ENCODE data around the gene LZIC. TPM values are rescaled to one million over a fixed set of nuclear protein-coding genes. Genes with fewer than 3 reads are reported as not detected.

LZIC gene
- total and polyA plus RNA-seq, 9 of the 15 experiments (the other 6 are each of a cell fraction or from before 2014, with no cell fraction given), result 32.9 to 109 (median 61.7) TPM

GRCh38 chr1:9929431-9930385 is 13.5 kb downstream of the LZIC start (continued):
- TF ChIP-seq RREB1 (CRISPR knock-in tag; IDR thresholded peaks at IDR 0.05) (no peak), RBFOX2 (IDR thresholded peaks at IDR 0.05; ENCODE audit: low read depth, low read length) (peak; percentile 53; the same call in 1 of the 2 replicates), SIRT6 (IDR thresholded peaks at IDR 0.05; ENCODE audit: low read depth, low read length) (no peak), TFE3 (CRISPR knock-in tag; IDR thresholded peaks at IDR 0.05) (no peak), C11orf30 (IDR thresholded peaks at IDR 0.05; ENCODE audit: low read depth) (peak; percentile 66), KDM4B (IDR thresholded peaks at IDR 0.05; ENCODE audit: borderline replicate concordance in 2 of 2, low read depth in 1 of 2) (no peak), ATF3 (IDR thresholded peaks at IDR 0.05) (peak; percentile 50), ATF3 (CRISPR knock-in tag; conservative IDR thresholded peaks at IDR 0.05) (no peak), HDAC6 (IDR thresholded peaks at IDR 0.05; ENCODE audit: low read depth, low read length) (no peak), SMARCE1 (IDR thresholded peaks at IDR 0.05) (peak; percentile 67; the same call in 1 of the 2 replicates), SAFB2 (IDR thresholded peaks at IDR 0.05; ENCODE audit: borderline replicate concordance, low read depth, low read length, severe bottlenecking) (no peak), RBM34 (IDR thresholded peaks at IDR 0.05; ENCODE audit: borderline replicate concordance, insufficient read depth, low read length) (no peak), ZNF583 (CRISPR knock-in tag; IDR thresholded peaks at IDR 0.05) (peak; percentile 82; the same call in 1 of the 2 replicates), ZNF445 (CRISPR knock-in tag; IDR thresholded peaks at IDR 0.05; ENCODE audit: low read depth) (0 out of 2 replicates have a peak, but pooled peaks have one; percentile 20), ZNF311 (CRISPR knock-in tag; IDR thresholded peaks at IDR 0.05) (no peak; the same call in none of the 2 replicates), POLR2AphosphoS2 (IDR thresholded peaks at IDR 0.05; ENCODE audit: low read length) (no peak), MECOM (CRISPR knock-in tag; IDR thresholded peaks at IDR 0.05) (0 out of 2 replicates have a peak, but pooled peaks have one; percentile 19), ELF4 (CRISPR knock-in tag; IDR thresholded peaks at IDR 0.05) (peak; percentile 63; the same call in 1 of the 2 replicates)

Measured in K562 (cell line).